Activated CD8-positive, alpha-beta memory T cell treated with anti-CD3 and anti-CD28 coated beads for 4 hours (primary cell): Measurements from ENCODE around the gene ACTN2.

Experiments
- DNase-seq, 2 donors: peaks; one replicate each; pipeline ENCODE4 v3.0.0-alpha.2; 2020; ENCODE audit warnings: low read depth in 2 of 2

Gene ACTN2

DNA sequence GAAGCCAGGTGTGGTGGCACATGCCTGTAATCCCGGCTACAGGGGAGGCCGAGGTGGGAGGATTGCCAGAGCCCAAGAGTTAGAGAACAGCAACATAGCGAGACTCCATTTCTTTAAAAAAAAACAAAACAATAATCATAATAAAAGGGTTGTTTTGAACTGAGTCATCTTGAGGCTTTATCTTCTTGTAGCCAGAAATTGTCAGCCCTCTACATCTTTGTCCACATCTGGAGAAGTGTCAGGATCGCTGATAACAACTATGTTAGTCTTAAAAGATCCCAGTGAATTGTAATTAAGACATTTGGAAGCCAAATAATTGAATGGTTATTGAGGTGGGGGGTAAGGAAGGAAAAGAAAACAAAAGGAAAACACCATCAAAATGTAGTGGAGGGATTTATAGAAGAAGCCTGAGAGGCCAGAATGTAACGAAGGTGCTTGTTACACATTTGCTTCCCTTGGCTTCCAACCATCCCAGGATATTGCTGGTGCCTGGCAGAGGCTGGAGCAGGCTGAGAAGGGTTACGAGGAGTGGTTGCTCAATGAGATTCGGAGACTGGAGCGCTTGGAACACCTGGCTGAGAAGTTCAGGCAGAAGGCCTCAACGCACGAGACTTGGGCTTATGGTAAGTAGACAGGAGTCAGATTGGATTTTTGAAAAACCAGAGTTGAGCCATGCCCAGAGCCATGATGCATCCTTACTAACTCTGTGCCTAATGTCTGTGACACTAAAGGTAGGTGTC lies 56.3 kb downstream of the ACTN2 start:
- DNase-seq, result no peak

DNA sequence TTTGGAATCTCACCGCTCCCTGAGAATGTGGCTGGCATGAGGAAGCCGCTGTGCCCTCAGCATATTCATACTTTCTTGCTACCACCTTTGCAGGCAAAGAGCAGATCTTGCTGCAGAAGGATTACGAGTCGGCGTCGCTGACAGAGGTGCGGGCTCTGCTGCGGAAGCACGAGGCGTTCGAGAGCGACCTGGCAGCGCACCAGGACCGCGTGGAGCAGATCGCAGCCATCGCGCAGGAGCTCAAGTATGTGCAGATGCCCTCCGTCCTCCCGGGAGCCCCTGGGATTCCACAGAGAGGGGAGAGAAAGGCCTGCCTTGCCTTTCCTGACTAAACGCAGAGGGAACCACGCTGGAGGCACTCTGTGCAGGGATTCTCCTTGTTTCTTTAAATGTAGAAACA lies 58.2 kb downstream of the ACTN2 start:
- DNase-seq, result no peak

DNA sequence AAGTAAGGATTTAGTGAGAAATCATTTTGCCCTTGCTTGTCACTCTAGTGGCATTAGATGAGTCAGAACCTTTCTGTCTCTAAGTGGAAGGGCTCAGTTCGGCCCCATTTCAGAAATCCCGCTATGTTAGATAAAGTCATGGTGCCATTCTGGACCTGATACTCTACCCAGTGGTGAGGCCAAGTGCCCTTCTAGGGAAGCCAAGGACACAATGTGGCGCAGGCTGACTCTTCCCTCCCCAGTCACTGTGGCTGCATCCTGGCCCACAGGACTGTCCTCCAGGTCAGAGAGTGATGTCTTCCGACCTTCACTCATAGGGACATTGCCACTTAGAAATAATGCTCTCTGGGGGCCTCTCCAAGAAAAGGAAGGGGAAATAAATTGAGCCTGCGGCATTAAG lies 60.5 kb downstream of the ACTN2 start:
- no peak for DNase-seq

DNA sequence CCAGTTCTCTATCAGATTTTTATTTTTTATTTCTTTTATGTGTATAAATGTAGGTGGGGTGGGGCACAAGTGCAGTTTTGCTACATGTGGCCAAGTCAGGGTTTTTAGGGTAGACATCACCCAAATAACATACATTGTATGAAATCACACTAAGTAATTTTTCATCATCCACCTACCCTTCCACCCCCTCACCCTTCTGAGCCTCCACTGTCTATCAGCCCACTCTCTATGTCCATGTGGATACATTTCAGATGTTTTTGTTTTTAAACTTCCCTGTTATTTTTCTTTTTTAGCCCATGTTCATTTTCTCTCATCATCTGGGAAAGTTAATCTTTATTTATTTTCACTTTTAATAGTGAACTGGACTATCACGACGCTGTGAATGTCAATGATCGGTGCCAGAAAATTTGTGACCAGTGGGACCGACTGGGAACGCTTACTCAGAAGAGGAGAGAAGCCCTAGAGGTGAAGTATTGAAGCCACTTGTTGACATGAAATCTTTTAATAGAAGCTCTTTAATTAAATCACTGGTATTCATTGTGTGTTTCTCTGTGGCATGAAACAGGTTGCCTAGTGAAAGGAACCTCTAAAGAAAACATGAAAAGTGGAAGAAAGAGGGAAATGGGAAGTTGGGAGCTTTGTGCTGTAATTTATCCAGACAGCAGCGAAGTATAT lies 61.1 kb downstream of the ACTN2 start:
- no peak for DNase-seq

DNA sequence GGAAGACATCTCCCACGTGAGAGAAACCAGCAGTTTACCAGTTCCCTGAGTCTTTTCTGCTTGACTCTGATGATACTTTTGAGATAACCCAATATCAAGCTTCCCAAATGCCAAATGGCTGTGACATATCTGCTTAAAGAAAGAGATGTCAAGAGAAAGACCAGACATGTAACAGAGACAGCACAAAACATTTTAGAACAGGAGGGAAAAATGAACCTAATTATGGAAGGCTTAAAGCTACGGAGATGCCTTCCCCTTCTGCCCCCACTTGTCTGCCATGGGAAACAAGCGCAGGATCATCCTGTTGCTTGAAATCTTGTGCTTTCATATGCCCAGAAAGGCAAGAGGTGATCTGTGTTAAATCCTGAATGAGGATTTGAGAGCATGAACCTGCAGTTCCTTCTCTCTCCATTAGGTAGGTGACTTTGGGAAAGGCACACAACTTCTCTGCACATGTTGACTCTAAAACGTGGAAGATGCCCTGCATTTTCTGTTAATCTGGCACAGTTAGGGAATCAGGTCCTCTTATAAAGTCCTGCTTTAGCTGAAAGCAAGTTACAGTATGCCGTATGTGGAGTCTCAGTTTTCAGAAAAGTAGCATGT lies 62.1 kb downstream of the ACTN2 start:
- DNase-seq, result no peak

DNA sequence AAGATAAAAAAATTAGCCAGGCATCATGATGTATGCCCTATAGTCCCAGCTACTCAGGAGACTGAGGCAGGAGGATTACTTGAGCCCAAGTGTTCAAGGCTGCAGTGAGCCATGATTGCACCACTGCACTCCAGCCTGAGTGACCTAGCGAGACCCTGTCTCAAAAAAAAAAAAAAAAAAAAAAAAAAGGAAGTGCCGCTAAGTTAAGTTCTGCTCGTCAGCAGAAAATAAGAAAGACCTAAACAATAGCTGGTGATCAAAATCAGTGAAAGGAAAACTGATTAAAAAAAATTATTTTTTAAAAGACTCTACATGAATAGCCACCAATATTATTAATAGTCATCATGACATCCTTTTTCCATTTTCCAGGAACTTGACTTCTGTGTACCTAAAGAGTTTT lies 64.6 kb downstream of the ACTN2 start:
- no peak for DNase-seq

DNA sequence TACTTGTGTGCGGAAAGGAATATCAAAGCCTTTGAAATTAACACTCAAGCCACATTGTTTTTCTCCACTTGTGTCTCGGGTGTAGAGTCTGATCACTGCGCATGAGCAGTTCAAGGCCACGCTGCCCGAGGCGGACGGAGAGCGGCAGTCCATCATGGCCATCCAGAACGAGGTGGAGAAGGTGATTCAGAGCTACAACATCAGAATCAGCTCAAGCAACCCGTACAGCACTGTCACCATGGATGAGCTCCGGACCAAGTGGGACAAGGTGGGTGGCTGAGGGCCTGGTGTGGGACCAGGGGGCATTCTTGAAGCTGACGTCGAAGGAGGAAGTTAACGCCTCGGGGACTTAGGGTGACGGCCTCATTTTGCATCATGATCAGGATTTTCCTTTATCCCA lies 65.1 kb downstream of the ACTN2 start:
- DNase-seq, result no peak

DNA sequence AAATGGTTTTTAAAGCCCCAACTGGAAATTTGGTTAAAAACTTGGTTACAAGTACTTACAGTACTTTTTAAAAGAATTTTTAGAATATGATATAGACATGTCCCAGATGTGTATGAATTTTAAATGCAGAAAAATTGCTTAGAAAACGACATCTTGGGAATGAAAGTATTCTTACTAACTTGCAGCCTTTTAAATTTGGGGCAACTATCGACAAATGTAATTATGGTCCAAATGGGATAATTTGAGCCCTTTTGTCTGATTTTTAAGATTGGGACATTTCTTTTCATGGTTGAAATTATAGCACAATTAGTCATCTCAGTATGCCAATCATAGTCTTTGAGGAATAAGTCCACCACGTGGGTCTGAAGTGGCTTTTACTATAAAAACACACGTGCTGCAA lies 65.6 kb downstream of the ACTN2 start:
- DNase-seq, result no peak

DNA sequence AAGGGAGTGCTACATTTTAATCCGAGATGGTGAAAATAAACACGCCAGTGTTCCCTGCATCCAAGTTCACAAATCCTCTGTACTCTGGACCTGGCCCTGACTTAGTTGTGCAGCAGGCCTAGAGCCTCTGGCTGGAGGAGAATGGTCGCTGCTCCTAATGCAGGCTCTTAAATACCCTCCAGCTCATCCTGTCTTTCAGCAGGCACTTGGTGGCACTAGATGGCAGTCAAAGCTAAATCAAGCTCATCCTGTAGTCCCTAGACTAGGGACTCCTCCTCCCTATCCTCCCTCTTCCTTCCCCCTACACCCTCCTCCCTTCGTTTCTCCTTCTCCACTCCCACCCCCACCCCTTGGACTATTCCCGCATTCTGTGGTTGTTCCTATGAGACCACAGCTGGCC lies 67.2 kb downstream of the ACTN2 start:
- DNase-seq, result no peak

DNA sequence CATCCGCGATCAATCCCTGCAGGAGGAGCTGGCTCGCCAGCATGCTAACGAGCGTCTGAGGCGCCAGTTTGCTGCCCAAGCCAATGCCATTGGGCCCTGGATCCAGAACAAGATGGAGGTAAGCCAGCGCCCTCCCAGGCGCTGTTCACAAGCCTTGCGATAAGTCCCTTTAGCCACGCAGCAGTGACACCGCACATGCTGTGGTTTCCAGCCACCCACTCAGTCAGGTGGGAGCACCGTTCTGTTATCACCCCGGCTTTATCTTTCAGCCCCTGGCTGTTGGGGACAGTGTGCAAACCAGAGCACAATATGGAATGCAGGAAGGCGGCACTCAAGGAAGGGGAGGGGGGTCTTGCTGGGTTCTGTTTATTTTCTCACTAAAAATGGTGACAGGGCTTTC lies 67.7 kb downstream of the ACTN2 start:
- no peak for DNase-seq

DNA sequence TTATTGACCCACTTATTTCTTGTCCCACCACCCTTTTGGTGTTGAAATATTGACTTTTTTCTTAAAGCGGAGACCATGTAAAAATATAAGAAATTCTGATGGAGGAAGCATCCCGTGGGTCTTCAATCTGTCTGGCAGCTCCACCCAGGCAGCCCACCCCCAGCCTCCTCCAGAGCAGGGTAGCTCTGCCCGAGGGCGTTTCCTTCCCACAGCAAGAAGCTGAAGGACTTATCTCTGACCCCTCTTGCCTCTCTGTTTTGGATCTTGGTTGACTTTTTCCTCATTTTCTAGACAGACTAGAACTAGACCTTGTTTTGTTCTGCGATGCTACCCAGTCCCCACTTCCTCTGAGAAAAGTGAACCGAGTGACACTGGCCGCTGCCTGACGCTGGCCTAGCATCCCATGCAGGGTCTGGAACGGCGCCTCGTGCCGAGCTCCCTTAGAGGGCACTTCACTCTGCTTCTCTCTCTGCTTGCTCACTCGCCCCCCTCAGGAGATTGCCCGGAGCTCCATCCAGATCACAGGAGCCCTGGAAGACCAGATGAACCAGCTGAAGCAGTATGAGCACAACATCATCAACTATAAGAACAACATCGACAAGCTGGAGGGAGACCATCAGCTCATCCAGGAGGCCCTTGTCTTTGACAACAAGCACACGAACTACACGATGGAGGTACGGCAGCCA lies 68.4 kb downstream of the ACTN2 start:
- DNase-seq, result no peak

DNA sequence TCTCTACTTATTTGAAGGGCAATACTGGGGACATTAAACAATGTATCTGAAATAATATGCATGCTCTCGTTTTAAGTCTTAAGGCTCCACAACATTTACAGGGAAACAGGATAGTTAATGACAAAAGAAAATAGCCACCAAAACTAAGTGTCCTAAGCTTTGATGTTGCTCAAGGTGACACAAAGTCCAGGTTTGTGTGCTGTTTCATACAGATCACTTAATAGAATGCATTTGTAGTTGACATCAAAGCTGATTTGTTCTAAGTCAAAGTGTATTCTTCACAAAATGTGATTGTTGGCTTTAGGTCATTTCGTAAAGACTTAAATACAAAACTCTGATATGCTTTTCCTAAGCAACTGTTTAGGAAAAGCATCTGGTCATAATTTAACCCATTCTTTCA lies 71.3 kb downstream of the ACTN2 start:
- DNase-seq, result no peak

DNA sequence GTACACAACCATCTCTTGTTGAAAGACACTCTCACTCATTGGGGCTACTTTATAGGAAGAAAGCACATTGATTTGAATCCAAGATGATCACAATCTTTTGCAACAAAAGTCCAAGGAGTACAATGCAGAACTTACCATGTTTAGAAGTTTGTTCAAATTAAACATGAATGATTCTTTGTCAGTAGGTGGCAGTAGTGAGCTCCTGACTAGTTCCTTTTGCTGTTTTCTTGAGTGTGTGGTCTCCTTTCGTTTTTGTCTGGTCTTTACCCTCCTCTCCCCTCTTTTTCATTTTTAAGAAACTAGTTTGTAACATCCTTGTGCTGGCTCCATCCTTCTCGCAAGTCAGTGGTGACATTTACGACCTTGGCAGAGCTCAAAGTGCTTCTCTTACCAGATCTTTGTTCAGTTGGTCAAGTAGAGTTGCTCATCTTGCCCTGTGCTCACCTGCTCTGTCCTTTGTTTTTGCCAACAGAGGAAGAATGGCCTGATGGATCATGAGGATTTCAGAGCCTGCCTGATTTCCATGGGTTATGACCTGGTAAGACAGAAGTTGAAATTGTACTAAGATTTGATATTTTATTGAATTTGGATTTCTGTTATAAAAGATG lies 73.1 kb downstream of the ACTN2 start:
- DNase-seq, result no peak

DNA sequence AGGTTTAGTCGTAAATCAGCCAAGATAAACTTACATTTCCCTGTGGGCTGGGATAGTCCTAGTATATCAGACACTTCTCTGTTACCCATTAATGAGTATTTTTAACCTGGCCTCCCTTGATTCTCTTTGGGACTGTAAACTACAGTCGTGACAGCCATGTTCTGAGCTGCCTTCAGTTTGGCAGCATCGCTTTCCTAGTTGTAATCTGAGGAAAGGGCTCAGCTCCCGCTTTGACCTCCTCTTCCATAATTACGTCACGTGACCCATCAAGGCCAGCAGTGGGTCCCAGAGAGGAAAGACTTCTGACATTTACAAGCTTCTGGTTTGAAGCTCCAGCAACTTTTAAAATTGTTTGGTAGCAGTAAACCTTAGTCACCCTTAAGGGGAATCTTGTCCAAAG lies 74.2 kb downstream of the ACTN2 start:
- no peak for DNase-seq

DNA sequence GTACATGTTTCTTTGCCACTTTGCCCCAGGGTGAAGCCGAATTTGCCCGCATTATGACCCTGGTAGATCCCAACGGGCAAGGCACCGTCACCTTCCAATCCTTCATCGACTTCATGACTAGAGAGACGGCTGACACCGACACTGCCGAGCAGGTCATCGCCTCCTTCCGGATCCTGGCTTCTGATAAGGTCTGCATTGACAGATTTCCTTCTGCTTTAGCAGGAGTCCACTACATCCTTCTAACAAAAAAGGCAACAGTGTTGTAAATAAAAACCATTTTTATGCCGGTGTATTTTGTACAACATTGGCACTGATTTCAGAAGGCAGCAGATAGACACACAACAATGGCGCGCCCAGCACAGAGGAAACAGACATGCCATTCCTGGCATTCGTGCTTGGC lies 74.7 kb downstream of the ACTN2 start:
- DNase-seq, result no peak

DNA sequence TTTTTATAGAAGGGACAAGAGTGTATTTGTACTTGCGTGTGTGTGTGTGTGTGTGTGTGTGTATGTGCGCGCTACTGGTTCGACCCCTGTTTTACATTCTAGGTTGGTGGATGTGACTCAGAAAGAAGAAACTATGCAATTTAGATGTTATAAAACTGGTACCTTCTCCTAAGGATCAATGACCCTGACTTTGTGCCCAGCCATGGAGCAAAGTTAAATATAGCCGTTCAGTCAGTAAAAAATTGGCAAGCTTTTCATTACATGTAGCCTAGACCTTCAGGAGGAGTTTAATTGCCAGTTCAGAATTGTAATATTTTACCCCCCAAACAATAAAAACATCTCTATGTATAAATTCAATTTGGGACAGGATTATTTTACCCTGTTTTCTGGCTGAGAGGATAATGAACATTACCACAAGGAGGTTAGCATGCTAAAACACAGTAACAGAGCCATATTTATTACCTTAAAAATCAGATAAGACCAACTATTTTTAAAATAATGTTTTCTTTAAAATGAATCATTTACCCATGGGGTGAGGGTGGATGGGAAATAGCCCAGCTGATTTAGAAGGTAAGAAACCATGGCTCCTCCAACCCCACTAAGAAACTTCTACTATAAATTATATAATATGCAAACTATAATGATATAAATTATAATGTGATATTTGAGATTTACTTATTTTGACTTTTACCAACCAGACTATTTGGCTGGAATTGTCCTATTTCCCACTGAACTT lies 75.3 kb downstream of the ACTN2 start:
- DNase-seq, result no peak

DNA sequence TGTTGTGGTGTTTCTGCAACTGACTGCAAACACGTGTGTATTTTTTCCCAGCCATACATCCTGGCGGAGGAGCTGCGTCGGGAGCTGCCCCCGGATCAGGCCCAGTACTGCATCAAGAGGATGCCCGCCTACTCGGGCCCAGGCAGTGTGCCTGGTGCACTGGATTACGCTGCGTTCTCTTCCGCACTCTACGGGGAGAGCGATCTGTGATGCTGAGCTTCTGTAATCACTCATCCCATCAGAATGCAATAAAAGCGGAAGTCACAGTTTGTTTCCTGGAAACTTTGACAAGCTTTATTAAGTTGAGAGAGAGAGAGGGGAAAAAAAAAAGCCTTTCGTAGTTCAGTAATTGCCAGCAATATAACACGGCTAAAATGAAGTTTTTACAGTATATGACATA lies 76.1 kb downstream of the ACTN2 start:
- no peak for DNase-seq

DNA sequence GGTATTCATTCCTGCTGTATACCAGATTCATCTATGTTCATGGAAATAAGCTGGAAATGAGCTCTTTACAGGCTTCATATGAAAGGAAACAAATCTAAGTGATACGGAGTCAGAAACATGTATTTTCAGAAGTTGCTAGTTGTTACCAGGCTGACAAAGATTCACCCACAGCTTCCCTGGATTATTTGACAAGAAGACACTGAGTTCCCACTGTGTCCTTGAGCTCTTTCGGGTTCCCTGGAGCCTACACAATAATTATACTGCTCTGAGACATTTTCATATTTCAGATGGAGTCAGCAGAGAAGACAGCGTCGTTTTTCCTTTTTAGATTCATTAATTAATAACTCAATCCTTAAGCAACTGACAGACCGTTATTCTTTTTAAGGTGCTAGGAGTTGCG lies 79.5 kb downstream of the ACTN2 start:
- DNase-seq, result no peak

DNA sequence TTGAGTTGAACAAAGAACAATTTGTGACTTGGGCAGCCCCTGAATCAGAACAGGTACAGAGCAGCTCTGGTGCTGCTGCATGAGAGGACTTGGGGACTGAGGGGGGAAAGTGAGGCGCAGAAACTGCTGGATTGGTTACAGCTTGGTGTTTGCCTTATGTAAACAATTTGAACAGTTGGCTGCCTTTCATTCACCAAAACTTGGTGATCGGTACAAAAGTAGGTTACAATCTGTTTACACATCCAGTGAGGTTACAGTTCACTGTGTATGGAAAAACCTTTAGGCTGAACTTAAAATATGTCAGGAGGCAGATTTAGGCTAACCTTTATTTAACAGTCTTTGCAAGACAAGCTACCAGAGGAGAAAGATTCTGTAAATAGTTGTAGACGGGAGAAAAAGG lies 80.2 kb downstream of the ACTN2 start:
- DNase-seq, result no peak

DNA sequence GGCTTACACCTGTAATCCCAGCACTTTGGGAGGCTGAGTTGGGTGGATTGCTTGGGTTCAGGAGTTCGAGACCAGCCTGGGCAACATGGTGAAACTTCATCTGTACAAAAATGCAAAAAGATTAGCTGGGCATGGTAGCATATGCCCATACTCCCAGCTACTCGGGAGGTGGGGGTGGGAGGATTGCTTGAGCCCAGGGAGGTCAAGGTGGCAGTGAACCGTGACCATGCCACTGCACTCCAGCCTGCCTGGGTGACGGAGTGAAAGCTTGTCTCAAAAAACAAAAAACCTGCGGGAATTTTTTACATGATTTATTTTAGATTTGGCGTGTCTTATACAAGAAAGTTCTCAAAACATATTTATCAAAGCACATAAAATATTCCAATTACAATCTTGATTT lies 81.0 kb downstream of the ACTN2 start:
- no peak for DNase-seq

DNA sequence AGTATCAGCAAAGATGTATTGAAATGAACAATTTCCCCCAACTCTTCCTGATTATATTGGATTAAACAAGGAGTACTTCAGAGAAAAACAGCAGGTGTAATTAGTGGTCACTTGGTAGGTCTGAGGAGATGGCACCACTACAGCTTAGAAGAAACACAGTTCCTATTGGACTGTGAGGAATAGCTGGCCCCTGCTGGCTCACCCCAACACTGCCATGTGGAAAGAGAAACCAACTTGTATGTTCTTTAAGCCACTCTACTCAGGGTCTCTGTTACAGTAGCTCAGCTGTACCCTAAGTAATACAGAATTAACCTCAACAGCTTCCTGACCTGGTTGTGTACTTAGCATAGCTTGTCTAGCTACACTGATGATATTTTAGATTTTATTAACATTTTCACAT lies 82.3 kb downstream of the ACTN2 start:
- no peak for DNase-seq

DNA sequence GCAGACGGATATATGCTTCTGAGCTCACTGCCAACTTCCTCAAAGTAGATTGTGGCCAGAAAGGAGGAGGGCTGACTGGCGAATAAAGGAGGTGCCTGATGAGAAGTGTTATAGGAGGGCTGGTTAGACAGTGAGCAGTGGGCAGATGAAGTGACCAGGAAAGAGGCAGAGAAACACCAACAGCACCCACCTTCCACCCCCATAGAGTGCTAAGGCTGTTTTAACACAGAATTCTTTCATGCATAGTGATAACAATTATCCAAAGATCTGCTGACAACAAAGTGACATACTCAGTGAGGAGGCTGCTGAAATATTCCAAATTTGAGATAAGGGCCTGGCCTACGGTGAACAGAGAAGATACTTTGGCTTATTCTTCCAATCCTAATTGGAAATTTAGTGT lies 87.6 kb downstream of the ACTN2 start:
- no peak for DNase-seq
